Liver (tissue), 9 donors: ENCODE data around the gene PTPRD. TPM values are rescaled to one million over a fixed set of nuclear protein-coding genes. Genes with fewer than 3 reads are reported as not detected.

ENCODE experiments used
- DNase-seq: peaks from one replicate; pipeline ENCODE4 v3.0.0-alpha.2; 2017; ENCODE audit warnings: low spot score
- H3K27ac ChIP-seq, 2 donors: one replicate each; pipeline ENCODE4 v1.7.0; 2013; ENCODE audit warnings: inconsistent platforms in 2 of 2, low read length in 2 of 2, control low read depth in 1 of 2, low read depth in 1 of 2, mild to moderate bottlenecking in 1 of 2
- H3K27me3 ChIP-seq, 4 donors: one replicate each; pipeline versions ENCODE4 v1.6.1 to v1.7.0; 2013; ENCODE audit warnings: low read length in 3 of 4, inconsistent platforms in 1 of 4, mild to moderate bottlenecking in 1 of 4, moderate library complexity in 1 of 4; ENCODE audit not compliant: control insufficient read depth in 4 of 4, insufficient read depth in 4 of 4
- H3K36me3 ChIP-seq, 4 donors: one replicate each; pipeline versions ENCODE4 v1.6.1 to v1.7.0; 2013; ENCODE audit warnings: low read length in 3 of 4, mild to moderate bottlenecking in 3 of 4, low read depth in 1 of 4, moderate library complexity in 1 of 4; ENCODE audit not compliant: control insufficient read depth in 4 of 4, insufficient read depth in 3 of 4
- H3K4me1 ChIP-seq, 4 donors: one replicate each; pipeline versions ENCODE4 v1.6.1 to v1.7.0; 2013; ENCODE audit warnings: low read length in 3 of 4, mild to moderate bottlenecking in 3 of 4, moderate library complexity in 1 of 4; ENCODE audit not compliant: control insufficient read depth in 4 of 4, insufficient read depth in 4 of 4
- H3K4me3 ChIP-seq, 3 donors: one replicate each; pipeline versions ENCODE4 v1.6.1 to v1.7.0; 2013; ENCODE audit warnings: low read length in 3 of 3, control low read depth in 1 of 3, low read depth in 1 of 3, mild to moderate bottlenecking in 1 of 3
- H3K9ac ChIP-seq, 2 donors: one replicate each; pipeline ENCODE4 v1.7.0; 2013; ENCODE audit warnings: low read length in 2 of 2, mild to moderate bottlenecking in 2 of 2, moderate library complexity in 2 of 2, control low read depth in 1 of 2, low read depth in 1 of 2
- H3K9me3 ChIP-seq, 4 donors: one replicate each; pipeline versions ENCODE4 v1.6.1 to v1.7.0; 2013; ENCODE audit warnings: low read length in 3 of 4; ENCODE audit not compliant: control insufficient read depth in 4 of 4
- ATF3 ChIP-seq: IDR thresholded peaks from 2 replicates; pipeline ENCODE4 v1.6.1; 2016; ENCODE audit warnings: antibody characterized with exemption
- EGR1 ChIP-seq, 2 donors: IDR thresholded peaks; 2 replicates each; pipeline ENCODE4 v1.6.1; 2016 to 2018; ENCODE audit warnings: antibody characterized with exemption in 2 of 2, low read depth in 2 of 2
- FOXA1 ChIP-seq: IDR thresholded peaks from 2 replicates; pipeline ENCODE4 v1.6.1; 2016; ENCODE audit warnings: antibody characterized with exemption
- FOXA2 ChIP-seq: IDR thresholded peaks from 2 replicates; pipeline ENCODE4 v1.6.1; 2016; ENCODE audit warnings: antibody characterized with exemption
- GABPA ChIP-seq, 2 donors: IDR thresholded peaks in 1 of 2; conservative IDR thresholded peaks in 1 of 2; 2 replicates each; pipeline ENCODE4 v1.6.1; 2016; ENCODE audit warnings: antibody characterized with exemption in 2 of 2, mild to moderate bottlenecking in 1 of 2, moderate library complexity in 1 of 2
- HNF4A ChIP-seq, 2 donors: conservative IDR thresholded peaks; 2 replicates each; pipeline ENCODE4 v1.6.1; 2016; ENCODE audit warnings: antibody characterized with exemption in 2 of 2, mild to moderate bottlenecking in 2 of 2
- HNF4G ChIP-seq: IDR thresholded peaks from 2 replicates; pipeline ENCODE4 v1.6.1; 2016; ENCODE audit warnings: antibody characterized with exemption
- JUND ChIP-seq, 2 donors: IDR thresholded peaks; 2 replicates each; pipeline ENCODE4 v1.6.1; 2016; ENCODE audit warnings: antibody characterized with exemption in 2 of 2
- MAX ChIP-seq: IDR thresholded peaks from 2 replicates; pipeline ENCODE4 v1.6.1; 2016; ENCODE audit warnings: antibody characterized with exemption
- NR2F2 ChIP-seq: IDR thresholded peaks from 2 replicates; pipeline ENCODE4 v1.6.1; 2016; ENCODE audit warnings: antibody characterized with exemption
- RAD21 ChIP-seq, 2 donors: IDR thresholded peaks; 2 replicates each; pipeline ENCODE4 v1.6.1; 2016; ENCODE audit warnings: antibody characterized with exemption in 2 of 2, mild to moderate bottlenecking in 2 of 2
- REST ChIP-seq: IDR thresholded peaks from 2 replicates; pipeline ENCODE4 v1.6.1; 2016; ENCODE audit warnings: antibody characterized with exemption, mild to moderate bottlenecking
- RXRA ChIP-seq, 2 donors: IDR thresholded peaks; 2 replicates each; pipeline ENCODE4 v1.6.1; 2017 to 2018; ENCODE audit warnings: antibody characterized with exemption in 2 of 2, mild to moderate bottlenecking in 1 of 2
- SP1 ChIP-seq: IDR thresholded peaks from 2 replicates; pipeline ENCODE4 v1.6.1; 2018; ENCODE audit warnings: antibody characterized with exemption, mild to moderate bottlenecking
- TAF1 ChIP-seq: conservative IDR thresholded peaks from 2 replicates; pipeline ENCODE4 v1.6.1; 2016; ENCODE audit warnings: antibody characterized with exemption, mild to moderate bottlenecking
- YY1 ChIP-seq: IDR thresholded peaks from 2 replicates; pipeline ENCODE4 v1.6.1; 2016; ENCODE audit warnings: antibody characterized with exemption, mild to moderate bottlenecking
- ZBTB33 ChIP-seq: IDR thresholded peaks from 2 replicates; pipeline ENCODE4 v1.6.1; 2016; ENCODE audit warnings: antibody characterized with exemption
- WGBS: extraction: QIAGEN DNeasy Blood & Tissue Kit; methylation state at CpG from one replicate; pipeline ENCODE4 v1.1.7; 2013; 5-methylcytosine and 5-hydroxymethylcytosine counted together
- polyA plus RNA-seq, 2 donors: library from polyadenylated mRNA; stranded (reverse) in 1 of 2; unstranded in 1 of 2; fragments of 200-250 nt in 1 of 2; fragments of >200 nt in 1 of 2; fragmentation: Nextera tagmentation in 1 of 2; extraction: Ambion mirVana in 1 of 2; gene quantifications; one replicate each; pipeline versions ENCODE4 v1.2.1 to v1.2.3, GENCODE V29; 2013 to 2015
- total RNA-seq, 2 donors: library from RNA; depleted of rRNA; stranded (reverse); fragments of >200 nt; gene quantifications; one replicate each; pipeline ENCODE4 v1.2.3, GENCODE V29; 2014
- donor health status: healthy.
- donor health status: healthy.
- donor health status: healthy.
- donor health status: healthy.
- donor health status: healthy.

Gene PTPRD
- total and polyA plus RNA-seq, 4 donors = 0.78 to 34.2 (median 4.7) TPM

- TF ChIP-seq RXRA (IDR thresholded peaks at IDR 0.05) = no peak
- Histone ChIP-seq H3K4me1 (no peaks in the 10 kb centered on the region), H3K27ac (no peak overlapping the region), H3K9me3 (no peaks in the 10 kb centered on the region), H3K36me3 (peaks cover 0 to 3% (median 0%) of the 10 kb centered on the region in 4 donors), H3K9ac (no peak overlapping the region), H3K4me3 (no peak overlapping the region), H3K27me3 (no peaks in the 10 kb centered on the region)
- DNase-seq = no peak
- 82% methylated on average over 3 of the region's 3 CpGs for WGBS
Observed at GRCh38 chr9:8468045-8468637, 2144.7 kb downstream of the PTPRD start.

GRCh38 chr9:8457816-8458215 lies 2155.0 kb downstream of the PTPRD start:
- Histone ChIP-seq H3K4me1 (no peaks in the 10 kb centered on the region), H3K27ac (no peak overlapping the region), H3K9ac (no peak overlapping the region), H3K9me3 (no peaks in the 10 kb centered on the region), H3K36me3 (peaks cover 0 to 2% (median 0%) of the 10 kb centered on the region in 4 donors), H3K4me3 (no peak overlapping the region), H3K27me3 (no peaks in the 10 kb centered on the region)
- no peak for TF ChIP-seq FOXA1
- 82% methylated on average over 2 of the region's 2 CpGs for WGBS
- DNase-seq = no peak

GRCh38 chr9:8457055-8457454 lies 2155.7 kb downstream of the PTPRD start:
- Histone ChIP-seq H3K9ac (no peak overlapping the region), H3K27me3 (no peaks in the 10 kb centered on the region), H3K36me3 (peaks cover 0 to 2% (median 0%) of the 10 kb centered on the region in 4 donors), H3K4me3 (no peak overlapping the region), H3K4me1 (no peaks in the 10 kb centered on the region), H3K27ac (no peak overlapping the region), H3K9me3 (no peaks in the 10 kb centered on the region)
- TF ChIP-seq FOXA1 (no peak), TAF1 (no peak), RAD21 (IDR thresholded peaks at IDR 0.05) (no peak), GABPA (IDR thresholded peaks at IDR 0.05 in 1 of 2, conservative IDR thresholded peaks at IDR 0.05 in 1 of 2) (no peak), REST (no peak), HNF4G (no peak), JUND (IDR thresholded peaks at IDR 0.05) (no peak), ZBTB33 (no peak), MAX (no peak), EGR1 (IDR thresholded peaks at IDR 0.05; ENCODE audit: low read depth in 2 of 2) (no peak), YY1 (no peak), NR2F2 (no peak), HNF4A (conservative IDR thresholded peaks at IDR 0.05) (no peak), SP1 (no peak), FOXA2 (no peak), ATF3 (no peak)
- 85% methylated on average over 5 of the region's 5 CpGs for WGBS
- no peak for DNase-seq
